WTC11 (cell line): ENCODE results near the gene ALDOA. TPM values are rescaled to one million over a fixed set of nuclear protein-coding genes. Genes with fewer than 3 reads are reported as not detected.

Experiments used
- ATAC-seq: fragments of 200-7000 bp; cut with Tn5 transposase; 2 replicates; pipeline ENCODE4 v1.10.0; 2021; ENCODE audit warnings: mild to moderate bottlenecking, moderate library complexity
- CTCF ChIA-PET: fragments of 300-600 bp; sonication (Branson Sonifier 250); formaldehyde crosslinking; loops from one replicate; lab custom pipeline; 2021; ENCODE audit warnings: antibody characterized with exemption; lab: Charles Lee
- POLR2A ChIA-PET: fragments of 350-600 bp; sonication (Branson Sonifier 250); formaldehyde crosslinking; loops from one replicate; lab custom pipeline; 2021; ENCODE audit warnings: antibody characterized with exemption; lab: Charles Lee
- DNase-seq: peaks from one replicate; pipeline ENCODE4 v3.0.0; 2021; ENCODE audit warnings: low spot score
- H3K27ac Mint-ChIP-seq: 2 replicates; pipeline ENCODE4 v1.8.0; 2021; ENCODE audit warnings: mixed read lengths
- H3K27me3 Mint-ChIP-seq: 2 replicates; pipeline ENCODE4 v1.8.0; 2021; ENCODE audit warnings: low read depth, mild to moderate bottlenecking, moderate library complexity, mixed read lengths
- H3K36me3 Mint-ChIP-seq: 2 replicates; pipeline ENCODE4 v1.8.0; 2021; ENCODE audit warnings: mixed read lengths
- H3K4me1 Mint-ChIP-seq: 2 replicates; pipeline ENCODE4 v1.8.0; 2022; ENCODE audit warnings: mixed read lengths
- H3K4me3 Mint-ChIP-seq: 2 replicates; pipeline ENCODE4 v1.8.0; 2021; ENCODE audit warnings: mild to moderate bottlenecking, moderate library complexity, mixed read lengths
- H3K9me3 Mint-ChIP-seq: 2 replicates; pipeline ENCODE4 v1.8.0; 2021; ENCODE audit warnings: mixed read lengths
- EMX1 ChIP-seq: fragments of 250-450 bp; sonication (Bioruptor Pico); IDR thresholded peaks from 2 replicates; pipeline ENCODE4 v1.8.0; 2021; ENCODE audit warnings: mild to moderate bottlenecking
- ETV6 ChIP-seq: sonication (generic); formaldehyde crosslinking; IDR thresholded peaks from 2 replicates; pipeline ENCODE4 v1.8.1; 2022; ENCODE audit warnings: mild to moderate bottlenecking, missing genetic modification reagents
- FOXJ3 ChIP-seq: sonication (generic); formaldehyde crosslinking; IDR thresholded peaks from 2 replicates; pipeline ENCODE4 v1.9.0; 2021; ENCODE audit warnings: missing genetic modification reagents, mild to moderate bottlenecking, borderline replicate concordance
- GTF2I ChIP-seq: fragments of 250-450 bp; sonication (Bioruptor Pico); conservative IDR thresholded peaks from 2 replicates; pipeline ENCODE4 v1.4.0; 2021; ENCODE audit warnings: mild to moderate bottlenecking
- MXD4 ChIP-seq: fragments of 250-450 bp; sonication (Bioruptor Pico); IDR thresholded peaks from 2 replicates; pipeline ENCODE4 v1.8.0; 2021; ENCODE audit warnings: mild to moderate bottlenecking, moderate library complexity, borderline replicate concordance
- RORB ChIP-seq: fragments of 250-450 bp; sonication (Bioruptor Pico); IDR thresholded peaks from 2 replicates; pipeline ENCODE4 v1.9.0; 2021; ENCODE audit warnings: mild to moderate bottlenecking
- SMAD3 ChIP-seq: sonication (generic); formaldehyde crosslinking; IDR thresholded peaks from 2 replicates; pipeline ENCODE4 v1.8.0; 2022; ENCODE audit warnings: missing genetic modification reagents, mild to moderate bottlenecking, borderline replicate concordance
- SP1 ChIP-seq: sonication (generic); formaldehyde crosslinking; conservative IDR thresholded peaks from 2 replicates; pipeline ENCODE4 v1.8.1; 2022; ENCODE audit warnings: missing genetic modification reagents
- TP53 ChIP-seq: sonication (generic); formaldehyde crosslinking; IDR thresholded peaks from 2 replicates; pipeline ENCODE4 v1.8.1; 2023; ENCODE audit warnings: mild to moderate bottlenecking, missing genetic modification reagents
- ZNF423 ChIP-seq: fragments of 250-450 bp; sonication (Bioruptor Pico); IDR thresholded peaks from 2 replicates; pipeline ENCODE4 v2.1.2; 2022; ENCODE audit warnings: mild to moderate bottlenecking, moderate library complexity
- total RNA-seq: library from RNA; stranded (reverse); gene quantifications from 3 replicates; pipeline ENCODE4 v1.2.3, GENCODE V29; 2021
- TF ChIP-seq, protein P1 (sequence below): fragments of 250-450 bp; sonication (Bioruptor Pico); IDR thresholded peaks from 2 replicates; pipeline ENCODE4 v1.9.0; 2021; ENCODE audit warnings: moderate library complexity, mild to moderate bottlenecking, inconsistent platforms, borderline replicate concordance
- TF ChIP-seq, protein P2 (sequence below): sonication (generic); formaldehyde crosslinking; IDR thresholded peaks from 2 replicates; pipeline ENCODE4 v1.8.1; 2023; ENCODE audit warnings: mild to moderate bottlenecking, missing genetic modification reagents
- TF ChIP-seq, protein P3 (sequence below): fragments of 200-600 bp; IDR thresholded peaks from 2 replicates; pipeline ENCODE4 v1.8.0; 2022; ENCODE audit warnings: antibody characterized with exemption
- TF ChIP-seq, protein P4 (sequence below): sonication (generic); formaldehyde crosslinking; IDR thresholded peaks from 2 replicates; pipeline ENCODE4 v1.8.1; 2022; ENCODE audit warnings: mild to moderate bottlenecking, missing genetic modification reagents, moderate library complexity, borderline replicate concordance
- TF ChIP-seq, protein P5 (sequence below): sonication (generic); formaldehyde crosslinking; IDR thresholded peaks from 2 replicates; pipeline ENCODE4 v1.8.0; 2023; ENCODE audit warnings: missing genetic modification reagents
- TF ChIP-seq, protein P6 (sequence below): sonication (generic); formaldehyde crosslinking; IDR thresholded peaks from 2 replicates; pipeline ENCODE4 v1.8.1; 2023; ENCODE audit warnings: mild to moderate bottlenecking, missing genetic modification reagents
- TF ChIP-seq, protein P7 (sequence below): sonication (generic); formaldehyde crosslinking; conservative IDR thresholded peaks from 2 replicates; pipeline ENCODE4 v1.8.1; 2022; ENCODE audit warnings: mild to moderate bottlenecking, missing genetic modification reagents
- TF ChIP-seq, protein P8 (sequence below): fragments of 250-450 bp; sonication (Bioruptor Pico); IDR thresholded peaks from 2 replicates; pipeline ENCODE4 v1.9.0; 2021; ENCODE audit warnings: mild to moderate bottlenecking
- TF ChIP-seq, protein P9 (sequence below): sonication (generic); formaldehyde crosslinking; IDR thresholded peaks from 2 replicates; pipeline ENCODE4 v1.8.1; 2022; ENCODE audit warnings: mild to moderate bottlenecking, moderate library complexity, missing genetic modification reagents
- TF ChIP-seq, protein P10 (sequence below): sonication (generic); formaldehyde crosslinking; IDR thresholded peaks from 2 replicates; pipeline ENCODE4 v1.8.0; 2023; ENCODE audit warnings: missing genetic modification reagents, mild to moderate bottlenecking, borderline replicate concordance

Gene ALDOA
- total RNA-seq, 1 experiment from 2014 or later = 1,537 TPM

DNA sequence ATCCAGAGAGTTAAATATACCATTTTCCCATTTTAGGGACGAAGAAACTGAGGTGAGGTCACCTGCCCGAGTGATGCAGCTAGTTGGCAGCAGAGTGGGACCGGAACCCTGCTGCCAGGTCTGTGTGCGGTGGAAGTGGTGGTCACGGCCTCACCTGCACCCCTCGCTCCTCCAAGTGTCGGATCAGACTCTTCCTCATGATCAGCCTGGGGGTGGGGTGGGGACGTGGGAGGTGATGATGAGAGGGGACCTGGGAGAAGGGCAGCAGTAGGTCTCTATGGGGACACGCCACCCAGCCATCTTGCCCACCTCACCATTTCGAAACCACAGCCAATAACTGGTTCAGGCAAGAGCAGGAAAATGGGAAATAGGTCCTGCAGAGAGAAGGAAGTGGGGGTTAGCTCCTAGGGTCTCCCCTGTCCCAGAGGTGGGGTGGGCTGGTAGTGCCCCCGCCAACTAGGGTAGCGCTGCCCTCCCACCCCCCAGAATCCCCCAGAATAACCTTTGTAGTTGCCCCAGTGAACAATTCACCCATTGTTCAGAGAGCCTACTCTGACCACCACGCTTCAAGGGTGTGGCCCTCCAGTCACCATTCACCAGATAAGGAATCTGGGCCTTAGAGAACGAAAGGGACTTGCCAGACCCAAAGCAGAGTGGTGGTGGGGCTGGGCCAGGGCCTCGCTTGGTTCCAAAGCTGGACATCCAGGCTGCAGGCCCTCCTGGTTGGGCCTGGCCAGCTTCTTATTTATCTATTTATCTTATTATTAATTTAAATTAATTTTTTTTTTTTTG is 42.7 kb downstream of the ALDOA start:
- Mint-ChIP-seq H3K36me3 (peaks cover 6% of the 10 kb centered on the region), H3K27ac (no peak overlapping the region), H3K27me3 (no peaks in the 10 kb centered on the region), H3K4me1 (peaks cover 3% of the 10 kb centered on the region), H3K4me3 (no peak overlapping the region), H3K9me3 (no peaks in the 10 kb centered on the region)
- ChIA-PET POLR2A (no interaction called here), CTCF (interaction anchor here (0.6 kb wide), 1 partner anchor 384 kb away, joined by 3 read pairs; no protein-coding TSS in a partner anchor)
- DNase-seq (no peak), ATAC-seq (no peak)
- TF ChIP-seq RORB (CRISPR knock-in tag) (no peak), ETV6 (CRISPR knock-in tag) (no peak)
- TF ChIP-seq, protein P1, sequence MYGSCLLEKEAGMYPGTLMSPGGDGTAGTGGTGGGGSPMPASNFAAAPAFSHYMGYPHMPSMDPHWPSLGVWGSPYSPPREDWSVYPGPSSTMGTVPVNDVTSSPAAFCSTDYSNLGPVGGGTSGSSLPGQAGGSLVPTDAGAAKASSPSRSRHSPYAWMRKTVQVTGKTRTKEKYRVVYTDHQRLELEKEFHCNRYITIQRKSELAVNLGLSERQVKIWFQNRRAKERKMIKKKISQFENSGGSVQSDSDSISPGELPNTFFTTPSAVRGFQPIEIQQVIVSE (CRISPR knock-in tag) = no peak
- TF ChIP-seq, protein P2, sequence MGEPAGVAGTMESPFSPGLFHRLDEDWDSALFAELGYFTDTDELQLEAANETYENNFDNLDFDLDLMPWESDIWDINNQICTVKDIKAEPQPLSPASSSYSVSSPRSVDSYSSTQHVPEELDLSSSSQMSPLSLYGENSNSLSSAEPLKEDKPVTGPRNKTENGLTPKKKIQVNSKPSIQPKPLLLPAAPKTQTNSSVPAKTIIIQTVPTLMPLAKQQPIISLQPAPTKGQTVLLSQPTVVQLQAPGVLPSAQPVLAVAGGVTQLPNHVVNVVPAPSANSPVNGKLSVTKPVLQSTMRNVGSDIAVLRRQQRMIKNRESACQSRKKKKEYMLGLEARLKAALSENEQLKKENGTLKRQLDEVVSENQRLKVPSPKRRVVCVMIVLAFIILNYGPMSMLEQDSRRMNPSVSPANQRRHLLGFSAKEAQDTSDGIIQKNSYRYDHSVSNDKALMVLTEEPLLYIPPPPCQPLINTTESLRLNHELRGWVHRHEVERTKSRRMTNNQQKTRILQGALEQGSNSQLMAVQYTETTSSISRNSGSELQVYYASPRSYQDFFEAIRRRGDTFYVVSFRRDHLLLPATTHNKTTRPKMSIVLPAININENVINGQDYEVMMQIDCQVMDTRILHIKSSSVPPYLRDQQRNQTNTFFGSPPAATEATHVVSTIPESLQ (CRISPR knock-in tag) = no peak
- TF ChIP-seq, protein P3, sequence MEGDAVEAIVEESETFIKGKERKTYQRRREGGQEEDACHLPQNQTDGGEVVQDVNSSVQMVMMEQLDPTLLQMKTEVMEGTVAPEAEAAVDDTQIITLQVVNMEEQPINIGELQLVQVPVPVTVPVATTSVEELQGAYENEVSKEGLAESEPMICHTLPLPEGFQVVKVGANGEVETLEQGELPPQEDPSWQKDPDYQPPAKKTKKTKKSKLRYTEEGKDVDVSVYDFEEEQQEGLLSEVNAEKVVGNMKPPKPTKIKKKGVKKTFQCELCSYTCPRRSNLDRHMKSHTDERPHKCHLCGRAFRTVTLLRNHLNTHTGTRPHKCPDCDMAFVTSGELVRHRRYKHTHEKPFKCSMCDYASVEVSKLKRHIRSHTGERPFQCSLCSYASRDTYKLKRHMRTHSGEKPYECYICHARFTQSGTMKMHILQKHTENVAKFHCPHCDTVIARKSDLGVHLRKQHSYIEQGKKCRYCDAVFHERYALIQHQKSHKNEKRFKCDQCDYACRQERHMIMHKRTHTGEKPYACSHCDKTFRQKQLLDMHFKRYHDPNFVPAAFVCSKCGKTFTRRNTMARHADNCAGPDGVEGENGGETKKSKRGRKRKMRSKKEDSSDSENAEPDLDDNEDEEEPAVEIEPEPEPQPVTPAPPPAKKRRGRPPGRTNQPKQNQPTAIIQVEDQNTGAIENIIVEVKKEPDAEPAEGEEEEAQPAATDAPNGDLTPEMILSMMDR = no peak

DNA sequence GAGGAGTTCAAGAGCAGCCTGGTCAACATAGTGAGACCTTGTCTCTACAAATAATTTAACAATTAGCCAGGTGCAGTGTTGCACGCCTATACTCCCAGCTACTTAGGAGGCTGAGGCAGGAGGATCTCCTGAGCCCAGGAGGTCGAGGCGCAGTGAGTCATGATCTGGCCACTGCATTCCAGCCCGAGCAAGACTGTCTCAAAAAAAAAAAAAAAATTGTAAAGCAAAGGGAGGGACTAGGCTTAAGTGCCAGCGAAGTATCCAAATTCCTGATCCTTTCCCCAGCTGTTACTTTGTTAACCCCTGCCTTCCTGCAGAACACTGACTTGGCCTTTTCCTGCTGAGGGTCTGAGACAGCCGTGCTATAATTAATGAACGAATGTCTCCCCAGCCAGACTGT is 45.1 kb downstream of the ALDOA start:
- POLR2A ChIA-PET = no interaction called here
- Mint-ChIP-seq H3K9me3 (no peaks in the 10 kb centered on the region), H3K4me1 (peaks cover 3% of the 10 kb centered on the region), H3K36me3 (no peaks in the 10 kb centered on the region), H3K27me3 (no peaks in the 10 kb centered on the region), H3K27ac (no peak overlapping the region), H3K4me3 (no peak overlapping the region)
- no peak for DNase-seq
- CTCF ChIA-PET = interaction anchor here (0.6 to 6.9 kb wide), 4 partner anchors 20 to 505 kb away, joined by 3 to 129 read pairs (median 8); partner anchors contain the start of gene TBX6
- ATAC-seq = no peak
- TF ChIP-seq, protein P4, sequence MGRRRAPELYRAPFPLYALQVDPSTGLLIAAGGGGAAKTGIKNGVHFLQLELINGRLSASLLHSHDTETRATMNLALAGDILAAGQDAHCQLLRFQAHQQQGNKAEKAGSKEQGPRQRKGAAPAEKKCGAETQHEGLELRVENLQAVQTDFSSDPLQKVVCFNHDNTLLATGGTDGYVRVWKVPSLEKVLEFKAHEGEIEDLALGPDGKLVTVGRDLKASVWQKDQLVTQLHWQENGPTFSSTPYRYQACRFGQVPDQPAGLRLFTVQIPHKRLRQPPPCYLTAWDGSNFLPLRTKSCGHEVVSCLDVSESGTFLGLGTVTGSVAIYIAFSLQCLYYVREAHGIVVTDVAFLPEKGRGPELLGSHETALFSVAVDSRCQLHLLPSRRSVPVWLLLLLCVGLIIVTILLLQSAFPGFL = no peak
- TF ChIP-seq GTF2I (CRISPR knock-in tag) = no peak
- TF ChIP-seq, protein P5, sequence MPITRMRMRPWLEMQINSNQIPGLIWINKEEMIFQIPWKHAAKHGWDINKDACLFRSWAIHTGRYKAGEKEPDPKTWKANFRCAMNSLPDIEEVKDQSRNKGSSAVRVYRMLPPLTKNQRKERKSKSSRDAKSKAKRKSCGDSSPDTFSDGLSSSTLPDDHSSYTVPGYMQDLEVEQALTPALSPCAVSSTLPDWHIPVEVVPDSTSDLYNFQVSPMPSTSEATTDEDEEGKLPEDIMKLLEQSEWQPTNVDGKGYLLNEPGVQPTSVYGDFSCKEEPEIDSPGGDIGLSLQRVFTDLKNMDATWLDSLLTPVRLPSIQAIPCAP (CRISPR knock-in tag) = no peak
- TF ChIP-seq, protein P6, sequence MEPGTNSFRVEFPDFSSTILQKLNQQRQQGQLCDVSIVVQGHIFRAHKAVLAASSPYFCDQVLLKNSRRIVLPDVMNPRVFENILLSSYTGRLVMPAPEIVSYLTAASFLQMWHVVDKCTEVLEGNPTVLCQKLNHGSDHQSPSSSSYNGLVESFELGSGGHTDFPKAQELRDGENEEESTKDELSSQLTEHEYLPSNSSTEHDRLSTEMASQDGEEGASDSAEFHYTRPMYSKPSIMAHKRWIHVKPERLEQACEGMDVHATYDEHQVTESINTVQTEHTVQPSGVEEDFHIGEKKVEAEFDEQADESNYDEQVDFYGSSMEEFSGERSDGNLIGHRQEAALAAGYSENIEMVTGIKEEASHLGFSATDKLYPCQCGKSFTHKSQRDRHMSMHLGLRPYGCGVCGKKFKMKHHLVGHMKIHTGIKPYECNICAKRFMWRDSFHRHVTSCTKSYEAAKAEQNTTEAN (CRISPR knock-in tag) = no peak
- TF ChIP-seq, protein P7, sequence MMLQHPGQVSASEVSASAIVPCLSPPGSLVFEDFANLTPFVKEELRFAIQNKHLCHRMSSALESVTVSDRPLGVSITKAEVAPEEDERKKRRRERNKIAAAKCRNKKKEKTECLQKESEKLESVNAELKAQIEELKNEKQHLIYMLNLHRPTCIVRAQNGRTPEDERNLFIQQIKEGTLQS (CRISPR knock-in tag) = no peak
- TF ChIP-seq SP1 (CRISPR knock-in tag) = no peak
- TF ChIP-seq TP53 (CRISPR knock-in tag) = no peak
- TF ChIP-seq SMAD3 (CRISPR knock-in tag) = no peak
- no peak for TF ChIP-seq EMX1
- TF ChIP-seq, protein P8, sequence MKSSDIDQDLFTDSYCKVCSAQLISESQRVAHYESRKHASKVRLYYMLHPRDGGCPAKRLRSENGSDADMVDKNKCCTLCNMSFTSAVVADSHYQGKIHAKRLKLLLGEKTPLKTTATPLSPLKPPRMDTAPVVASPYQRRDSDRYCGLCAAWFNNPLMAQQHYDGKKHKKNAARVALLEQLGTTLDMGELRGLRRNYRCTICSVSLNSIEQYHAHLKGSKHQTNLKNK = no peak
- TF ChIP-seq MXD4 (CRISPR knock-in tag) = no peak
- no peak for TF ChIP-seq FOXJ3 (CRISPR knock-in tag)
- TF ChIP-seq, protein P9, sequence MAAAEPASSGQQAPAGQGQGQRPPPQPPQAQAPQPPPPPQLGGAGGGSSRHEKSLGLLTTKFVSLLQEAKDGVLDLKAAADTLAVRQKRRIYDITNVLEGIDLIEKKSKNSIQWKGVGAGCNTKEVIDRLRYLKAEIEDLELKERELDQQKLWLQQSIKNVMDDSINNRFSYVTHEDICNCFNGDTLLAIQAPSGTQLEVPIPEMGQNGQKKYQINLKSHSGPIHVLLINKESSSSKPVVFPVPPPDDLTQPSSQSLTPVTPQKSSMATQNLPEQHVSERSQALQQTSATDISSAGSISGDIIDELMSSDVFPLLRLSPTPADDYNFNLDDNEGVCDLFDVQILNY = no peak
- TF ChIP-seq, protein P10, sequence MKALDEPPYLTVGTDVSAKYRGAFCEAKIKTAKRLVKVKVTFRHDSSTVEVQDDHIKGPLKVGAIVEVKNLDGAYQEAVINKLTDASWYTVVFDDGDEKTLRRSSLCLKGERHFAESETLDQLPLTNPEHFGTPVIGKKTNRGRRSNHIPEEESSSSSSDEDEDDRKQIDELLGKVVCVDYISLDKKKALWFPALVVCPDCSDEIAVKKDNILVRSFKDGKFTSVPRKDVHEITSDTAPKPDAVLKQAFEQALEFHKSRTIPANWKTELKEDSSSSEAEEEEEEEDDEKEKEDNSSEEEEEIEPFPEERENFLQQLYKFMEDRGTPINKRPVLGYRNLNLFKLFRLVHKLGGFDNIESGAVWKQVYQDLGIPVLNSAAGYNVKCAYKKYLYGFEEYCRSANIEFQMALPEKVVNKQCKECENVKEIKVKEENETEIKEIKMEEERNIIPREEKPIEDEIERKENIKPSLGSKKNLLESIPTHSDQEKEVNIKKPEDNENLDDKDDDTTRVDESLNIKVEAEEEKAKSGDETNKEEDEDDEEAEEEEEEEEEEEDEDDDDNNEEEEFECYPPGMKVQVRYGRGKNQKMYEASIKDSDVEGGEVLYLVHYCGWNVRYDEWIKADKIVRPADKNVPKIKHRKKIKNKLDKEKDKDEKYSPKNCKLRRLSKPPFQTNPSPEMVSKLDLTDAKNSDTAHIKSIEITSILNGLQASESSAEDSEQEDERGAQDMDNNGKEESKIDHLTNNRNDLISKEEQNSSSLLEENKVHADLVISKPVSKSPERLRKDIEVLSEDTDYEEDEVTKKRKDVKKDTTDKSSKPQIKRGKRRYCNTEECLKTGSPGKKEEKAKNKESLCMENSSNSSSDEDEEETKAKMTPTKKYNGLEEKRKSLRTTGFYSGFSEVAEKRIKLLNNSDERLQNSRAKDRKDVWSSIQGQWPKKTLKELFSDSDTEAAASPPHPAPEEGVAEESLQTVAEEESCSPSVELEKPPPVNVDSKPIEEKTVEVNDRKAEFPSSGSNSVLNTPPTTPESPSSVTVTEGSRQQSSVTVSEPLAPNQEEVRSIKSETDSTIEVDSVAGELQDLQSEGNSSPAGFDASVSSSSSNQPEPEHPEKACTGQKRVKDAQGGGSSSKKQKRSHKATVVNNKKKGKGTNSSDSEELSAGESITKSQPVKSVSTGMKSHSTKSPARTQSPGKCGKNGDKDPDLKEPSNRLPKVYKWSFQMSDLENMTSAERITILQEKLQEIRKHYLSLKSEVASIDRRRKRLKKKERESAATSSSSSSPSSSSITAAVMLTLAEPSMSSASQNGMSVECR (CRISPR knock-in tag) = no peak
- no peak for TF ChIP-seq ZNF423 (CRISPR knock-in tag)
